WTC11 (cell line): ENCODE data around the gene EGFR. TPM values are rescaled to one million over a fixed set of nuclear protein-coding genes. Genes with fewer than 3 reads are reported as not detected.

Source experiments
- ATAC-seq: fragments of 200-7000 bp; cut with Tn5 transposase; 2 replicates; pipeline ENCODE4 v1.10.0; 2021; ENCODE audit warnings: mild to moderate bottlenecking, moderate library complexity
- CTCF ChIA-PET: fragments of 300-600 bp; sonication (Branson Sonifier 250); formaldehyde crosslinking; loops from one replicate; lab custom pipeline; 2021; ENCODE audit warnings: antibody characterized with exemption; lab: Charles Lee
- POLR2A ChIA-PET: fragments of 350-600 bp; sonication (Branson Sonifier 250); formaldehyde crosslinking; loops from one replicate; lab custom pipeline; 2021; ENCODE audit warnings: antibody characterized with exemption; lab: Charles Lee
- DNase-seq: peaks from one replicate; pipeline ENCODE4 v3.0.0; 2021; ENCODE audit warnings: low spot score
- H3K27ac Mint-ChIP-seq: 2 replicates; pipeline ENCODE4 v1.8.0; 2021; ENCODE audit warnings: mixed read lengths
- H3K27me3 Mint-ChIP-seq: 2 replicates; pipeline ENCODE4 v1.8.0; 2021; ENCODE audit warnings: low read depth, mild to moderate bottlenecking, moderate library complexity, mixed read lengths
- H3K36me3 Mint-ChIP-seq: 2 replicates; pipeline ENCODE4 v1.8.0; 2021; ENCODE audit warnings: mixed read lengths
- H3K4me1 Mint-ChIP-seq: 2 replicates; pipeline ENCODE4 v1.8.0; 2022; ENCODE audit warnings: mixed read lengths
- H3K4me3 Mint-ChIP-seq: 2 replicates; pipeline ENCODE4 v1.8.0; 2021; ENCODE audit warnings: mild to moderate bottlenecking, moderate library complexity, mixed read lengths
- H3K9me3 Mint-ChIP-seq: 2 replicates; pipeline ENCODE4 v1.8.0; 2021; ENCODE audit warnings: mixed read lengths
- CREB1 ChIP-seq: sonication (generic); formaldehyde crosslinking; IDR thresholded peaks from 2 replicates; pipeline ENCODE4 v1.8.0; 2023; ENCODE audit warnings: mild to moderate bottlenecking, missing genetic modification reagents
- ELF4 ChIP-seq: sonication (generic); formaldehyde crosslinking; IDR thresholded peaks from 2 replicates; pipeline ENCODE4 v1.8.1; 2022; ENCODE audit warnings: low read depth, mild to moderate bottlenecking, moderate library complexity, missing genetic modification reagents
- GABPB1 ChIP-seq: sonication (generic); formaldehyde crosslinking; IDR thresholded peaks from 2 replicates; pipeline ENCODE4 v1.8.1; 2023; ENCODE audit warnings: mild to moderate bottlenecking, missing genetic modification reagents
- GTF2I ChIP-seq: fragments of 250-450 bp; sonication (Bioruptor Pico); conservative IDR thresholded peaks from 2 replicates; pipeline ENCODE4 v1.4.0; 2021; ENCODE audit warnings: mild to moderate bottlenecking
- JUN ChIP-seq: sonication (generic); formaldehyde crosslinking; IDR thresholded peaks from 2 replicates; pipeline ENCODE4 v1.8.0; 2023; ENCODE audit warnings: mild to moderate bottlenecking, missing genetic modification reagents
- NFE2L1 ChIP-seq: sonication (generic); formaldehyde crosslinking; IDR thresholded peaks from 2 replicates; pipeline ENCODE4 v1.8.1; 2023; ENCODE audit warnings: missing genetic modification reagents
- NR3C1 ChIP-seq: sonication (generic); formaldehyde crosslinking; conservative IDR thresholded peaks from 2 replicates; pipeline ENCODE4 v1.8.1; 2023; ENCODE audit warnings: low read depth, mild to moderate bottlenecking, missing genetic modification reagents
- OVOL2 ChIP-seq: fragments of 250-450 bp; sonication (Bioruptor Pico); IDR thresholded peaks from 2 replicates; pipeline ENCODE4 v1.9.0; 2021; ENCODE audit warnings: mild to moderate bottlenecking, borderline replicate concordance
- RORB ChIP-seq: fragments of 250-450 bp; sonication (Bioruptor Pico); IDR thresholded peaks from 2 replicates; pipeline ENCODE4 v1.9.0; 2021; ENCODE audit warnings: mild to moderate bottlenecking
- ZBTB21 ChIP-seq: sonication (generic); formaldehyde crosslinking; IDR thresholded peaks from 2 replicates; pipeline ENCODE4 v1.8.1; 2023; ENCODE audit warnings: mild to moderate bottlenecking, missing genetic modification reagents, borderline replicate concordance
- ZNF396 ChIP-seq: fragments of 250-450 bp; sonication (Bioruptor Pico); IDR thresholded peaks from 2 replicates; pipeline ENCODE4 v1.8.0; 2021; ENCODE audit warnings: mild to moderate bottlenecking, moderate library complexity, borderline replicate concordance
- ZNF423 ChIP-seq: fragments of 250-450 bp; sonication (Bioruptor Pico); IDR thresholded peaks from 2 replicates; pipeline ENCODE4 v2.1.2; 2022; ENCODE audit warnings: mild to moderate bottlenecking, moderate library complexity
- total RNA-seq: library from RNA; stranded (reverse); gene quantifications from 3 replicates; pipeline ENCODE4 v1.2.3, GENCODE V29; 2021
- TF ChIP-seq, protein P1 (sequence below): fragments of 250-450 bp; sonication (Bioruptor Pico); IDR thresholded peaks from 2 replicates; pipeline ENCODE4 v2.1.2; 2022; ENCODE audit warnings: mild to moderate bottlenecking, moderate library complexity
- TF ChIP-seq, protein P2 (sequence below): fragments of 250-450 bp; sonication (Bioruptor Pico); IDR thresholded peaks from 2 replicates; pipeline ENCODE4 v1.9.0; 2021; ENCODE audit warnings: moderate library complexity, mild to moderate bottlenecking, inconsistent platforms, borderline replicate concordance
- TF ChIP-seq, protein P3 (sequence below): sonication (generic); formaldehyde crosslinking; IDR thresholded peaks from 2 replicates; pipeline ENCODE4 v1.8.1; 2022; ENCODE audit warnings: low read depth, missing genetic modification reagents, borderline replicate concordance
- TF ChIP-seq, protein P4 (sequence below): sonication (generic); formaldehyde crosslinking; IDR thresholded peaks from 2 replicates; pipeline ENCODE4 v1.8.0; 2022; ENCODE audit warnings: mild to moderate bottlenecking, missing genetic modification reagents
- TF ChIP-seq, protein P5 (sequence below): sonication (generic); formaldehyde crosslinking; IDR thresholded peaks from 2 replicates; pipeline ENCODE4 v1.8.1; 2022; ENCODE audit warnings: mild to moderate bottlenecking, moderate library complexity, missing genetic modification reagents
- TF ChIP-seq, protein P6 (sequence below): sonication (generic); formaldehyde crosslinking; IDR thresholded peaks from 2 replicates; pipeline ENCODE4 v1.8.1; 2023; ENCODE audit warnings: mild to moderate bottlenecking, missing genetic modification reagents, moderate library complexity
- TF ChIP-seq, protein P7 (sequence below): fragments of 250-450 bp; sonication (Bioruptor Pico); IDR thresholded peaks from 2 replicates; pipeline ENCODE4 v1.9.0; 2021; ENCODE audit warnings: mild to moderate bottlenecking
- TF ChIP-seq, protein P8 (sequence below): fragments of 250-450 bp; sonication (Bioruptor Pico); IDR thresholded peaks from 2 replicates; pipeline ENCODE4 v1.8.0; 2021; ENCODE audit warnings: mild to moderate bottlenecking

EGFR gene
- total RNA-seq, 1 experiment from 2014 or later, result 5.9 TPM

DNA sequence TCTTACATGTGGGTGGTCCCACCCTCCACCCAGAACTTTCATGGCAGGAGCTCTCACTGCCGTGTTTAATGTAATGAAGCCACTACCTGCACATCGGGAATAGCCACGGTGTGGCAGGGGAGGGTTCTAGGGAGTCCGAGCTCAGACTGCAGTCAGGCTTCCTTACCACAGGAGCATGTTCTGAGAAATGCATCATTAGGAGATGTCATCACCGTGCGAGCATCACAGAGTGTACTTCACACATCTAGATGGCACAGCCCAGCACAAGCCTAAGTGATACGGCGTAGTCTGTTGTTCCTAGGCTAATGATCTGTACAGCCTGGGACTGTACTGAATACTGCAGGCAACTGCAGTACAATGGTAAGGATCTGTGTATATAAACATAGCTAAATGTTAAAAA, 193.4 kb downstream of the EGFR start:
- TF ChIP-seq, protein P1, sequence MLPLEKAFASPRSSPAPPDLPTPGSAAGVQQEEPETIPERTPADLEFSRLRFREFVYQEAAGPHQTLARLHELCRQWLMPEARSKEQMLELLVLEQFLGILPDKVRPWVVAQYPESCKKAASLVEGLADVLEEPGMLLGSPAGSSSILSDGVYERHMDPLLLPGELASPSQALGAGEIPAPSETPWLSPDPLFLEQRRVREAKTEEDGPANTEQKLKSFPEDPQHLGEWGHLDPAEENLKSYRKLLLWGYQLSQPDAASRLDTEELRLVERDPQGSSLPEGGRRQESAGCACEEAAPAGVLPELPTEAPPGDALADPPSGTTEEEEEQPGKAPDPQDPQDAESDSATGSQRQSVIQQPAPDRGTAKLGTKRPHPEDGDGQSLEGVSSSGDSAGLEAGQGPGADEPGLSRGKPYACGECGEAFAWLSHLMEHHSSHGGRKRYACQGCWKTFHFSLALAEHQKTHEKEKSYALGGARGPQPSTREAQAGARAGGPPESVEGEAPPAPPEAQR (CRISPR knock-in tag), result no peak
- TF ChIP-seq RORB, result no peak
- TF ChIP-seq, protein P2, sequence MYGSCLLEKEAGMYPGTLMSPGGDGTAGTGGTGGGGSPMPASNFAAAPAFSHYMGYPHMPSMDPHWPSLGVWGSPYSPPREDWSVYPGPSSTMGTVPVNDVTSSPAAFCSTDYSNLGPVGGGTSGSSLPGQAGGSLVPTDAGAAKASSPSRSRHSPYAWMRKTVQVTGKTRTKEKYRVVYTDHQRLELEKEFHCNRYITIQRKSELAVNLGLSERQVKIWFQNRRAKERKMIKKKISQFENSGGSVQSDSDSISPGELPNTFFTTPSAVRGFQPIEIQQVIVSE (CRISPR knock-in tag), result no peak
- TF ChIP-seq, protein P3, sequence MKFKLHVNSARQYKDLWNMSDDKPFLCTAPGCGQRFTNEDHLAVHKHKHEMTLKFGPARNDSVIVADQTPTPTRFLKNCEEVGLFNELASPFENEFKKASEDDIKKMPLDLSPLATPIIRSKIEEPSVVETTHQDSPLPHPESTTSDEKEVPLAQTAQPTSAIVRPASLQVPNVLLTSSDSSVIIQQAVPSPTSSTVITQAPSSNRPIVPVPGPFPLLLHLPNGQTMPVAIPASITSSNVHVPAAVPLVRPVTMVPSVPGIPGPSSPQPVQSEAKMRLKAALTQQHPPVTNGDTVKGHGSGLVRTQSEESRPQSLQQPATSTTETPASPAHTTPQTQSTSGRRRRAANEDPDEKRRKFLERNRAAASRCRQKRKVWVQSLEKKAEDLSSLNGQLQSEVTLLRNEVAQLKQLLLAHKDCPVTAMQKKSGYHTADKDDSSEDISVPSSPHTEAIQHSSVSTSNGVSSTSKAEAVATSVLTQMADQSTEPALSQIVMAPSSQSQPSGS (CRISPR knock-in tag), result no peak
- TF ChIP-seq, protein P4, sequence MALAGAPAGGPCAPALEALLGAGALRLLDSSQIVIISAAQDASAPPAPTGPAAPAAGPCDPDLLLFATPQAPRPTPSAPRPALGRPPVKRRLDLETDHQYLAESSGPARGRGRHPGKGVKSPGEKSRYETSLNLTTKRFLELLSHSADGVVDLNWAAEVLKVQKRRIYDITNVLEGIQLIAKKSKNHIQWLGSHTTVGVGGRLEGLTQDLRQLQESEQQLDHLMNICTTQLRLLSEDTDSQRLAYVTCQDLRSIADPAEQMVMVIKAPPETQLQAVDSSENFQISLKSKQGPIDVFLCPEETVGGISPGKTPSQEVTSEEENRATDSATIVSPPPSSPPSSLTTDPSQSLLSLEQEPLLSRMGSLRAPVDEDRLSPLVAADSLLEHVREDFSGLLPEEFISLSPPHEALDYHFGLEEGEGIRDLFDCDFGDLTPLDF (CRISPR knock-in tag), result no peak
- TF ChIP-seq GTF2I (CRISPR knock-in tag), result no peak
- no peak for TF ChIP-seq ZNF396
- TF ChIP-seq NR3C1 (CRISPR knock-in tag), result no peak
- no peak for TF ChIP-seq ZNF423 (CRISPR knock-in tag)
- TF ChIP-seq, protein P5, sequence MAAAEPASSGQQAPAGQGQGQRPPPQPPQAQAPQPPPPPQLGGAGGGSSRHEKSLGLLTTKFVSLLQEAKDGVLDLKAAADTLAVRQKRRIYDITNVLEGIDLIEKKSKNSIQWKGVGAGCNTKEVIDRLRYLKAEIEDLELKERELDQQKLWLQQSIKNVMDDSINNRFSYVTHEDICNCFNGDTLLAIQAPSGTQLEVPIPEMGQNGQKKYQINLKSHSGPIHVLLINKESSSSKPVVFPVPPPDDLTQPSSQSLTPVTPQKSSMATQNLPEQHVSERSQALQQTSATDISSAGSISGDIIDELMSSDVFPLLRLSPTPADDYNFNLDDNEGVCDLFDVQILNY (CRISPR knock-in tag), result no peak
- no peak for TF ChIP-seq ELF4 (CRISPR knock-in tag)
- TF ChIP-seq, protein P6, sequence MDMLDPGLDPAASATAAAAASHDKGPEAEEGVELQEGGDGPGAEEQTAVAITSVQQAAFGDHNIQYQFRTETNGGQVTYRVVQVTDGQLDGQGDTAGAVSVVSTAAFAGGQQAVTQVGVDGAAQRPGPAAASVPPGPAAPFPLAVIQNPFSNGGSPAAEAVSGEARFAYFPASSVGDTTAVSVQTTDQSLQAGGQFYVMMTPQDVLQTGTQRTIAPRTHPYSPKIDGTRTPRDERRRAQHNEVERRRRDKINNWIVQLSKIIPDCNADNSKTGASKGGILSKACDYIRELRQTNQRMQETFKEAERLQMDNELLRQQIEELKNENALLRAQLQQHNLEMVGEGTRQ (CRISPR knock-in tag), result no peak
- TF ChIP-seq ZBTB21 (CRISPR knock-in tag), result no peak
- TF ChIP-seq CREB1 (CRISPR knock-in tag), result no peak
- TF ChIP-seq GABPB1 (CRISPR knock-in tag), result no peak
- TF ChIP-seq, protein P7, sequence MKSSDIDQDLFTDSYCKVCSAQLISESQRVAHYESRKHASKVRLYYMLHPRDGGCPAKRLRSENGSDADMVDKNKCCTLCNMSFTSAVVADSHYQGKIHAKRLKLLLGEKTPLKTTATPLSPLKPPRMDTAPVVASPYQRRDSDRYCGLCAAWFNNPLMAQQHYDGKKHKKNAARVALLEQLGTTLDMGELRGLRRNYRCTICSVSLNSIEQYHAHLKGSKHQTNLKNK, result no peak
- no peak for TF ChIP-seq OVOL2 (CRISPR knock-in tag)
- TF ChIP-seq JUN (CRISPR knock-in tag), result no peak
- TF ChIP-seq, protein P8, sequence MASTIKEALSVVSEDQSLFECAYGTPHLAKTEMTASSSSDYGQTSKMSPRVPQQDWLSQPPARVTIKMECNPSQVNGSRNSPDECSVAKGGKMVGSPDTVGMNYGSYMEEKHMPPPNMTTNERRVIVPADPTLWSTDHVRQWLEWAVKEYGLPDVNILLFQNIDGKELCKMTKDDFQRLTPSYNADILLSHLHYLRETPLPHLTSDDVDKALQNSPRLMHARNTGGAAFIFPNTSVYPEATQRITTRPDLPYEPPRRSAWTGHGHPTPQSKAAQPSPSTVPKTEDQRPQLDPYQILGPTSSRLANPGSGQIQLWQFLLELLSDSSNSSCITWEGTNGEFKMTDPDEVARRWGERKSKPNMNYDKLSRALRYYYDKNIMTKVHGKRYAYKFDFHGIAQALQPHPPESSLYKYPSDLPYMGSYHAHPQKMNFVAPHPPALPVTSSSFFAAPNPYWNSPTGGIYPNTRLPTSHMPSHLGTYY, result no peak
- TF ChIP-seq NFE2L1 (CRISPR knock-in tag), result no peak
- no peaks in the 10 kb centered on the region for H3K36me3 Mint-ChIP-seq
- H3K27ac Mint-ChIP-seq, result no peak overlapping the region
- DNase-seq (no peak), ATAC-seq (no peak)
- H3K4me1 Mint-ChIP-seq, result peaks cover 18% of the 10 kb centered on the region
- no peaks in the 10 kb centered on the region for H3K27me3 Mint-ChIP-seq
- no peaks in the 10 kb centered on the region for H3K9me3 Mint-ChIP-seq
- no peak overlapping the region for H3K4me3 Mint-ChIP-seq
- ChIA-PET CTCF (interaction anchor here (0.6 to 6.5 kb wide), 4 partner anchors 43 to 424 kb away, joined by 3 to 36 read pairs (median 4); no protein-coding TSS in a partner anchor), POLR2A (no interaction called here)
